Measurements from ENCODE around the gene MTMR6.

MTMR6 gene

GRCh38 chr13:25281193-25281934 is 5.9 kb downstream of the MTMR6 start:
- peaks cover 62% of the 10 kb centered on the region for H3K4me1 ChIP-seq (ENCODE audit: insufficient read depth, low read length, poor library complexity, severe bottlenecking)
- H3K4me3 ChIP-seq (ENCODE audit: low read length, poor library complexity, severe bottlenecking), result peak overlapping the region; percentile 59
- H3K4me2 ChIP-seq (ENCODE audit: low read depth, low read length, poor library complexity, severe bottlenecking), result peak overlapping the region; percentile 67
- H3K79me2 ChIP-seq (ENCODE audit: insufficient read depth, low read length), result peaks cover 84% of the 10 kb centered on the region
- H4K20me1 ChIP-seq (ENCODE audit: insufficient read depth, low read length, poor library complexity, severe bottlenecking), result peaks cover 42% of the 10 kb centered on the region
- H3K9ac ChIP-seq (ENCODE audit: low read depth, low read length, poor library complexity, severe bottlenecking), result no peak overlapping the region
- no peaks in the 10 kb centered on the region for H3K36me3 ChIP-seq (ENCODE audit: insufficient read depth, low read length)
- H3K9me3 ChIP-seq (ENCODE audit: insufficient read depth, low read depth, low read length), result no peaks in the 10 kb centered on the region
- no peak overlapping the region for H2AFZ ChIP-seq (ENCODE audit: low read length)
- no peak for TF ChIP-seq EZH2phosphoT487 (IDR thresholded peaks at IDR 0.05; ENCODE audit: borderline replicate concordance)
- no peak for TF ChIP-seq CTCF (conservative IDR thresholded peaks at IDR 0.05; ENCODE audit: low read length)
- no peaks in the 10 kb centered on the region for H3K27me3 ChIP-seq (ENCODE audit: insufficient read depth, low read length, poor library complexity, severe bottlenecking)
- H3K9me2 ChIP-seq (replicated peaks; ENCODE audit: low read depth, low read length), result no peaks in the 10 kb centered on the region
- H3F3A ChIP-seq (ENCODE audit: low read depth), result peaks cover 9% of the 10 kb centered on the region; the same call in 1 of the 2 replicates

- TF ChIP-seq CTCF (conservative IDR thresholded peaks at IDR 0.05; ENCODE audit: low read length), result no peak
- no peak for TF ChIP-seq EZH2phosphoT487 (IDR thresholded peaks at IDR 0.05; ENCODE audit: borderline replicate concordance)
- Histone ChIP-seq H3K4me3 (ENCODE audit: low read length, poor library complexity, severe bottlenecking) (no peak overlapping the region), H3K4me1 (ENCODE audit: insufficient read depth, low read length, poor library complexity, severe bottlenecking) (peaks cover 56% of the 10 kb centered on the region), H3K9me3 (ENCODE audit: insufficient read depth, low read depth, low read length) (no peaks in the 10 kb centered on the region), H3K9ac (ENCODE audit: low read depth, low read length, poor library complexity, severe bottlenecking) (no peak overlapping the region), H3F3A (ENCODE audit: low read depth) (peaks cover 9% of the 10 kb centered on the region; the same call in 1 of the 2 replicates), H3K9me2 (replicated peaks; ENCODE audit: low read depth, low read length) (no peaks in the 10 kb centered on the region), H3K36me3 (ENCODE audit: insufficient read depth, low read length) (no peaks in the 10 kb centered on the region), H4K20me1 (ENCODE audit: insufficient read depth, low read length, poor library complexity, severe bottlenecking) (peaks cover 44% of the 10 kb centered on the region), H3K79me2 (ENCODE audit: insufficient read depth, low read length) (peaks cover 80% of the 10 kb centered on the region), H3K27me3 (ENCODE audit: insufficient read depth, low read length, poor library complexity, severe bottlenecking) (no peaks in the 10 kb centered on the region), H2AFZ (ENCODE audit: low read length) (no peak overlapping the region), H3K4me2 (ENCODE audit: low read depth, low read length, poor library complexity, severe bottlenecking) (peak overlapping the region; percentile 67)
Observed at GRCh38 chr13:25280396-25280795, 6.9 kb downstream of the MTMR6 start.

- H3K27me3 ChIP-seq (ENCODE audit: insufficient read depth, low read length, poor library complexity, severe bottlenecking), result no peaks in the 10 kb centered on the region
- no peak overlapping the region for H3K4me2 ChIP-seq (ENCODE audit: low read depth, low read length, poor library complexity, severe bottlenecking)
- H3F3A ChIP-seq (ENCODE audit: low read depth), result 0 out of 2 replicates have a peak, but pooled peaks cover 3% of the 10 kb centered on the region
- H3K9me3 ChIP-seq (ENCODE audit: insufficient read depth, low read depth, low read length), result no peaks in the 10 kb centered on the region
- H3K9ac ChIP-seq (ENCODE audit: low read depth, low read length, poor library complexity, severe bottlenecking), result no peak overlapping the region
- H3K4me3 ChIP-seq (ENCODE audit: low read length, poor library complexity, severe bottlenecking), result no peak overlapping the region
- no peaks in the 10 kb centered on the region for H3K9me2 ChIP-seq (replicated peaks; ENCODE audit: low read depth, low read length)
- H4K20me1 ChIP-seq (ENCODE audit: insufficient read depth, low read length, poor library complexity, severe bottlenecking), result peaks cover 21% of the 10 kb centered on the region
- H2AFZ ChIP-seq (ENCODE audit: low read length), result no peak overlapping the region
- TF ChIP-seq EZH2phosphoT487 (IDR thresholded peaks at IDR 0.05; ENCODE audit: borderline replicate concordance), result no peak
- peaks cover 29% of the 10 kb centered on the region for H3K4me1 ChIP-seq (ENCODE audit: insufficient read depth, low read length, poor library complexity, severe bottlenecking)
- H3K36me3 ChIP-seq (ENCODE audit: insufficient read depth, low read length), result peaks cover 19% of the 10 kb centered on the region; the same call in 1 of the 2 replicates
- peaks cover 51% of the 10 kb centered on the region for H3K79me2 ChIP-seq (ENCODE audit: insufficient read depth, low read length)
Observed at GRCh38 chr13:25276748-25277147, 10.5 kb downstream of the MTMR6 start.
